OCI-LY1 (cell line): ENCODE data around the gene PSD.

ENCODE experiments used
- EZH2 ChIP-seq: fragments of 200-600 bp; sonication (generic), shearing (Covaris generic); IDR thresholded peaks from 2 replicates; pipeline ENCODE4 v1.8.0; 2017; ENCODE audit warnings: borderline replicate concordance, mixed run types, mild to moderate bottlenecking, antibody characterized with exemption, low read length, moderate library complexity, mixed read lengths
- TF ChIP-seq, protein P1 (sequence below): fragments of 200-600 bp; sonication (generic), shearing (Covaris generic); IDR thresholded peaks from 2 replicates; pipeline ENCODE4 v1.5.1; 2017; ENCODE audit warnings: mild to moderate bottlenecking, antibody characterized with exemption, low read length, moderate library complexity, mixed read lengths

DNA sequence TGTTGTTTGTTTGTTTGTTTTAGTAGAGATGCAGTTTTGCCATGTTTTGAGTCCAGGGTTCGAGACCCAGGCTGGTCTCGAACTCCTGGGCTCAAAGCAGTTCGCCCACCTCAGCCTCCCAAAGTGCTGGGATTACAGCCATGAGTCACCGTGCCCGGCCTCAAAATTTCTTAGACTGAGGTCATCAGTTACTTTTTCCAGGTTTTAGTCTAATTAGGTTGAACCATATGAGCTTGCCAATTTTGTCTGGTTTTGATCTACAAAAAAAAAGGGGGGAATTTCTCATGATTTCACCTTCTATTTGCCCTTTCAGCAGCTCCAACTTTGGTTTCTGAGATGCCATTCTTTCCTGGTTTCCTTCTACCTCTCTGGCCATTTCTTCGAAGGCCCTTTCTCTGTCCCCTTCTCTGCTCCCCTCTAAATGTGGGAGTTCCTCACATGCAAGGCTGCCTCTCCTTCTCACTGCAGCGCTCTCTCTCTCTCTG, 8.3 kb upstream of the PSD start:
- TF ChIP-seq, protein P1, sequence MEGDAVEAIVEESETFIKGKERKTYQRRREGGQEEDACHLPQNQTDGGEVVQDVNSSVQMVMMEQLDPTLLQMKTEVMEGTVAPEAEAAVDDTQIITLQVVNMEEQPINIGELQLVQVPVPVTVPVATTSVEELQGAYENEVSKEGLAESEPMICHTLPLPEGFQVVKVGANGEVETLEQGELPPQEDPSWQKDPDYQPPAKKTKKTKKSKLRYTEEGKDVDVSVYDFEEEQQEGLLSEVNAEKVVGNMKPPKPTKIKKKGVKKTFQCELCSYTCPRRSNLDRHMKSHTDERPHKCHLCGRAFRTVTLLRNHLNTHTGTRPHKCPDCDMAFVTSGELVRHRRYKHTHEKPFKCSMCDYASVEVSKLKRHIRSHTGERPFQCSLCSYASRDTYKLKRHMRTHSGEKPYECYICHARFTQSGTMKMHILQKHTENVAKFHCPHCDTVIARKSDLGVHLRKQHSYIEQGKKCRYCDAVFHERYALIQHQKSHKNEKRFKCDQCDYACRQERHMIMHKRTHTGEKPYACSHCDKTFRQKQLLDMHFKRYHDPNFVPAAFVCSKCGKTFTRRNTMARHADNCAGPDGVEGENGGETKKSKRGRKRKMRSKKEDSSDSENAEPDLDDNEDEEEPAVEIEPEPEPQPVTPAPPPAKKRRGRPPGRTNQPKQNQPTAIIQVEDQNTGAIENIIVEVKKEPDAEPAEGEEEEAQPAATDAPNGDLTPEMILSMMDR, result no peak
- TF ChIP-seq EZH2, result no peak
